Measurements from ENCODE around the gene CEP128.

CEP128 gene

DNA sequence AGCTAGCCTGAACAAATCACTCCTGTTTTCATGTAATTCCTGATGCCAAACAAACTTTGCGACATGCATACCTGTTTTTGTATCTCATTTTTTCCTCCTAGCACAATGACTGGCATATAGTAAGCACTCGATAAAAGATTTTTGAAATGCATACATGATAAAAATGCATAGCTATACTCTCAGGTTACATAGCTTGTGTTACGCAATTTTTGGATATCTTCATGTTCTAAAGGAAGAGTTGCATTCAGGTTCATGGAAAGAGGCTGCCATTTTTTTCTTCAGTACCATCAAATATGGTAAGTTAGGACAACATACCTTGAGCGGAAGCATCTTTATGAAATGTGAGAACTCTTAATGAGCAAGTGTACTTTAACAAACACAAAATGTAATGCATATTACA lies 445.4 kb downstream of the CEP128 start:
- Histone ChIP-seq H3K27me3 (ENCODE audit: insufficient read depth, insufficient read length) (no peaks in the 10 kb centered on the region), H3K4me1 (ENCODE audit: insufficient read depth, insufficient read length) (no peaks in the 10 kb centered on the region), H3K9ac (ENCODE audit: insufficient read length, low read depth) (no peak overlapping the region), H3K9me3 (ENCODE audit: insufficient read depth, low read length) (no peaks in the 10 kb centered on the region), H3K36me3 (ENCODE audit: insufficient read depth, insufficient read length, low read length) (no peaks in the 10 kb centered on the region), H3K4me3 (ENCODE audit: insufficient read length, low read depth) (no peak overlapping the region)
- no peak for TF ChIP-seq ZNF274 (IDR thresholded peaks at IDR 0.05; ENCODE audit: low read depth, low read length)
- TF ChIP-seq YY1 (IDR thresholded peaks at IDR 0.05; ENCODE audit: insufficient read depth, insufficient read length) = no peak
- TF ChIP-seq SUZ12 (IDR thresholded peaks at IDR 0.05; ENCODE audit: extremely low read depth, insufficient read depth, insufficient read length) = no peak
- DNase-seq (ENCODE audit: low read depth, low spot score) = no peak

DNA sequence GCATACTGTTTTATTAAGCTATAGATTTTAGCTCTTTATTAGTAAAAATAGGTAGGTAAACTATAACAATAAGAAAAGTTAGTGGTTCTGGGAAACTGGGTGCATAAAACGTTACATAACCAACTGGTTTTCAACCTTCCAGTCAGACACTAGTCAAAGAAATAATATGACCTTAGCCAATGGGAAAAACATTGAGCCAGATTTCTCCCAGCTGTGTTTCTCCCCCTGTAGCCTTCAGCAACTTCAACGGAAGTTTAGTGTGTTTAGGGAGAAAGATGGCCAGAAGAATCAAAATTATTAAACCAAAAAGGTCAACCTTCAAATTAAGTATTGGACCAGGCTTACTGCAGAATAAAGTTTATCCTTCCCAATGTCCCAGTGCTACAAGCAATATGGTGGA lies 446.8 kb downstream of the CEP128 start:
- DNase-seq (ENCODE audit: low read depth, low spot score) = no peak
- no peaks in the 10 kb centered on the region for H3K9me3 ChIP-seq (ENCODE audit: insufficient read depth, low read length)
- no peaks in the 10 kb centered on the region for H3K27me3 ChIP-seq (ENCODE audit: insufficient read depth, insufficient read length)
- no peaks in the 10 kb centered on the region for H3K36me3 ChIP-seq (ENCODE audit: insufficient read depth, insufficient read length, low read length)
- no peaks in the 10 kb centered on the region for H3K4me1 ChIP-seq (ENCODE audit: insufficient read depth, insufficient read length)
- TF ChIP-seq ZNF274 (IDR thresholded peaks at IDR 0.05; ENCODE audit: low read depth, low read length) = no peak
- TF ChIP-seq YY1 (IDR thresholded peaks at IDR 0.05; ENCODE audit: insufficient read depth, insufficient read length) = no peak
- TF ChIP-seq SUZ12 (IDR thresholded peaks at IDR 0.05; ENCODE audit: extremely low read depth, insufficient read depth, insufficient read length) = no peak
- no peak overlapping the region for H3K9ac ChIP-seq (ENCODE audit: insufficient read length, low read depth)
- no peak overlapping the region for H3K4me3 ChIP-seq (ENCODE audit: insufficient read length, low read depth)

DNA sequence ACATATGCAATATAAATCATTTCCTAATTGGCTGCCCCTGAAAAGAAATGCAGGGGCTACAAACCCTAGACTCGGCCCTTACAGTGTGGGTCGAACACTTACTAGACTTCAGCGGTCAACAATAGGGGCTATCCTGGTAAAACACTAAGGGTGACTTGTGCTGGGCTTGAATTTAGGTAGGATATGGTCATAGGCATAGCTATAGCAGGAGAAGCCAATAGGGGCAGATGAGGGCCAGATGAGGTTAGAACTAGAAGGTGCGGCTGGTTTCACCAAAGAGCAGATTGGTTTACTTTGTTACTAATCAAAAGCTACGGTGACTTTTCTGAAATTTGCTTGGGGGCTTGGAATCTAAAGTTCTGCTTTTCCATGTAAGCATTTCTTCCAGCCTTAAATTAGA lies 447.9 kb downstream of the CEP128 start:
- DNase-seq (ENCODE audit: low read depth, low spot score) = no peak
- TF ChIP-seq YY1 (IDR thresholded peaks at IDR 0.05; ENCODE audit: insufficient read depth, insufficient read length) (no peak), ZNF274 (IDR thresholded peaks at IDR 0.05; ENCODE audit: low read depth, low read length) (no peak), SUZ12 (IDR thresholded peaks at IDR 0.05; ENCODE audit: extremely low read depth, insufficient read depth, insufficient read length) (no peak)
- H3K27me3 ChIP-seq (ENCODE audit: insufficient read depth, insufficient read length) = no peaks in the 10 kb centered on the region

DNA sequence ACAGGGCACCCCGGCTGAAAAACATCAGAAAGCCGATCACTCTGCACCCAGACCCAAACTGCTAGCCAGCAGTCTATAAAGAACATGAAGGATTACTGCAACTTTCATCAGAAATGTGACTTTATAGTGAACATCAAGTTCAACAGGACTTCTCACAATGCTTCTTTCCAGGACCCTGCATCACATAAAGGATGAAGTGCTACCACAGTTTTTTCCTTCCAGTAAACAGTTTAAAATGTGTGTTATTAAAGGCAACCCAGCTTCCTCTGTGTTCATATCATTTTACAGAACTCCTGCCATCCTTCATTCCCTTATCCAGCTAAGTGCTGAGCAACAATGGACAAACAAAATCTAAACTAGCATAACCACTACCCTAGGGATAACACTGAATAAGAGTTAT lies 449.9 kb downstream of the CEP128 start:
- H3K27me3 ChIP-seq (ENCODE audit: insufficient read depth, insufficient read length) = no peaks in the 10 kb centered on the region
- H3K9me3 ChIP-seq (ENCODE audit: insufficient read depth, low read length) = no peaks in the 10 kb centered on the region
- no peaks in the 10 kb centered on the region for H3K4me1 ChIP-seq (ENCODE audit: insufficient read depth, insufficient read length)
- no peak overlapping the region for H3K4me3 ChIP-seq (ENCODE audit: insufficient read length, low read depth)
- TF ChIP-seq YY1 (IDR thresholded peaks at IDR 0.05; ENCODE audit: insufficient read depth, insufficient read length) = no peak
- no peak for TF ChIP-seq SUZ12 (IDR thresholded peaks at IDR 0.05; ENCODE audit: extremely low read depth, insufficient read depth, insufficient read length)
- no peak for TF ChIP-seq ZNF274 (IDR thresholded peaks at IDR 0.05; ENCODE audit: low read depth, low read length)
- DNase-seq (ENCODE audit: low read depth, low spot score) = no peak
- H3K36me3 ChIP-seq (ENCODE audit: insufficient read depth, insufficient read length, low read length) = no peaks in the 10 kb centered on the region
- no peak overlapping the region for H3K9ac ChIP-seq (ENCODE audit: insufficient read length, low read depth)

More for the DNA sequence above, 447.9 kb downstream of the CEP128 start:
- no peaks in the 10 kb centered on the region for H3K4me1 ChIP-seq (ENCODE audit: insufficient read depth, insufficient read length)
- H3K4me3 ChIP-seq (ENCODE audit: insufficient read length, low read depth) = no peak overlapping the region
- H3K9ac ChIP-seq (ENCODE audit: insufficient read length, low read depth) = no peak overlapping the region
- H3K9me3 ChIP-seq (ENCODE audit: insufficient read depth, low read length) = no peaks in the 10 kb centered on the region
- H3K36me3 ChIP-seq (ENCODE audit: insufficient read depth, insufficient read length, low read length) = no peaks in the 10 kb centered on the region

DNA sequence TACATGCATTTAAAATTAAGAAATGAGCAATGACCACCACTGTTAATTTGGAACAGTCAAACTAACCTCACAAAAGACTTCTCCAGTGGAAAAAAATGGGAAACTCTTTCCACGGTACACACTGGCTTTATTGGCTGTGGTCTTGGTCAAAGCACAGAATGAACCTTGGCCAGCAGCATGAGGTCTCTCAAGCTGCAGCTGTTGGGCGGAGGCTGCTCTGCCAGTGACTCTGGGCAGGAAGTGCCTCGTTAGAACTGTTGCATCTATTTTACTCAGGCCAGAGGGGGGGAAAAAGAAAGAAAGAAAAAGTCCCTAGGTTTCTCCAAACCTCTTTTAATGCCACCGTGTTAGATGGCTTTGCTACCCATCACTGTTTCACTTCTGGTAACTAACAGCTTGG lies 450.4 kb downstream of the CEP128 start:
- Histone ChIP-seq H3K4me1 (ENCODE audit: insufficient read depth, insufficient read length) (no peaks in the 10 kb centered on the region), H3K9me3 (ENCODE audit: insufficient read depth, low read length) (no peaks in the 10 kb centered on the region), H3K27me3 (ENCODE audit: insufficient read depth, insufficient read length) (no peaks in the 10 kb centered on the region), H3K4me3 (ENCODE audit: insufficient read length, low read depth) (no peak overlapping the region), H3K36me3 (ENCODE audit: insufficient read depth, insufficient read length, low read length) (no peaks in the 10 kb centered on the region), H3K9ac (ENCODE audit: insufficient read length, low read depth) (no peak overlapping the region)
- no peak for TF ChIP-seq YY1 (IDR thresholded peaks at IDR 0.05; ENCODE audit: insufficient read depth, insufficient read length)
- TF ChIP-seq ZNF274 (IDR thresholded peaks at IDR 0.05; ENCODE audit: low read depth, low read length) = no peak
- TF ChIP-seq SUZ12 (IDR thresholded peaks at IDR 0.05; ENCODE audit: extremely low read depth, insufficient read depth, insufficient read length) = no peak
- peak; percentile 5 for DNase-seq (ENCODE audit: low read depth, low spot score)

DNA sequence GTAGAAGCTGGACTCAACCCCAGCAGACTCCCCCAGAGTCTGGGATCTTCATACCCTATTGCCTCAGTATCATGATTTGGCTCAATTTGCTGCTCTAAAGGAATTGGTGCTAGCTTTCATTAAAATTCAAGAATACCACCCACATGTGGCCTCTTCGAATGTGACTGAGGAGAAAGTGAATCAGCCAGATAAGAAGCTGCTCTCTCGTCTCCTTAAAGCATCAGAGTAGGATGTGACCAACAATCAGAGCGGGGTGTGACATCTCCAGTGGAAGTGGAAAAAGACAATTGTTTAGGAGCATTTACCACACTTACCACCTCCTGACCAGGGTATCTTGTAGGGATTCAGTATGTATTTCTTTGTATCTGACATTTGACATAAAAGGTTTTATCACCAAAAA lies 452.0 kb downstream of the CEP128 start:
- Histone ChIP-seq H3K9ac (ENCODE audit: insufficient read length, low read depth) (no peak overlapping the region), H3K36me3 (ENCODE audit: insufficient read depth, insufficient read length, low read length) (no peaks in the 10 kb centered on the region), H3K27me3 (ENCODE audit: insufficient read depth, insufficient read length) (no peaks in the 10 kb centered on the region), H3K9me3 (ENCODE audit: insufficient read depth, low read length) (no peaks in the 10 kb centered on the region), H3K4me3 (ENCODE audit: insufficient read length, low read depth) (no peak overlapping the region), H3K4me1 (ENCODE audit: insufficient read depth, insufficient read length) (no peaks in the 10 kb centered on the region)
- DNase-seq (ENCODE audit: low read depth, low spot score) = no peak
- TF ChIP-seq ZNF274 (IDR thresholded peaks at IDR 0.05; ENCODE audit: low read depth, low read length) = no peak
- no peak for TF ChIP-seq YY1 (IDR thresholded peaks at IDR 0.05; ENCODE audit: insufficient read depth, insufficient read length)
- TF ChIP-seq SUZ12 (IDR thresholded peaks at IDR 0.05; ENCODE audit: extremely low read depth, insufficient read depth, insufficient read length) = no peak

DNA sequence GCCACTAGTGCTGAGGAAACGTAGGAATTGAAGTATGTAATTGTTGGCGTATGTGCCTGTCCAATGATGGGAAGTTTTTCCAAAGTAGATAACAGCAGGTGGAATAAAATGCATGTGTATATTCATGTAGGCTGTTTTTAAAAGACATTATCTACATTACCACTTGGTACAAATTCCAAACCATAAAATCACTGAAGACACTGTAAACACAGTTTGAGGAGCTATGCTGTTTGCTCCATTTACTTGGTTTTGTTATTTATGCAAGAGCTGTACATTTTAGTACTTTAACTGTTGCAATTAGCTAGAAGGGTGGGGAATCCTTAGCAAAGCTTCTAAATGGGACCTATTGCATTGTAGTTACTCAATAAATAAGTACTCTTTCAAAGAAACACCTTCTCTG lies 455.8 kb downstream of the CEP128 start:
- H3K9ac ChIP-seq (ENCODE audit: insufficient read length, low read depth) = no peak overlapping the region
- TF ChIP-seq SUZ12 (IDR thresholded peaks at IDR 0.05; ENCODE audit: extremely low read depth, insufficient read depth, insufficient read length) (no peak), YY1 (IDR thresholded peaks at IDR 0.05; ENCODE audit: insufficient read depth, insufficient read length) (no peak), ZNF274 (IDR thresholded peaks at IDR 0.05; ENCODE audit: low read depth, low read length) (no peak)
- no peak for DNase-seq (ENCODE audit: low read depth, low spot score)
- H3K4me3 ChIP-seq (ENCODE audit: insufficient read length, low read depth) = no peak overlapping the region
- no peaks in the 10 kb centered on the region for H3K4me1 ChIP-seq (ENCODE audit: insufficient read depth, insufficient read length)
- no peaks in the 10 kb centered on the region for H3K36me3 ChIP-seq (ENCODE audit: insufficient read depth, insufficient read length, low read length)
- no peaks in the 10 kb centered on the region for H3K27me3 ChIP-seq (ENCODE audit: insufficient read depth, insufficient read length)
- no peaks in the 10 kb centered on the region for H3K9me3 ChIP-seq (ENCODE audit: insufficient read depth, low read length)

DNA sequence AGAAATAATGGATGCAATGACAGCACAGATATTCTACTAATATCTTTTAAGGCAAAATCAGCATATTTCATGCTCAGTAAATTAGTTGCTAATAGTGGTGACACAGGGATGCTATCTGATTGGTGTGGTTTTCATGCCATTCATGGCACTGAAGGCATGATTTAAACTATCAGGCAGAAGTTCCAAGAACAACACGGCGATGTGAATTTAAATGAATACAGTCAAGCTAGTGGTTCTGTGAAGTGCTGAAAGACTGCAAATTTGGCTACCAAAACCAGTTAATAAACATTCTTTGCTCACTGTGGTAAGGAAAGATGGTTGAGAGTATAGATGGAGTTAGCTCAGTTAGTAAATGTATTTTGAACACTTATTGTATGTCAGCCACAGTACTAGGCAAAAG lies 458.2 kb downstream of the CEP128 start:
- no peak for DNase-seq (ENCODE audit: low read depth, low spot score)

More for the DNA sequence above, 458.2 kb downstream of the CEP128 start:
- Histone ChIP-seq H3K9me3 (ENCODE audit: insufficient read depth, low read length) (no peaks in the 10 kb centered on the region), H3K4me1 (ENCODE audit: insufficient read depth, insufficient read length) (no peaks in the 10 kb centered on the region), H3K27me3 (ENCODE audit: insufficient read depth, insufficient read length) (no peaks in the 10 kb centered on the region), H3K4me3 (ENCODE audit: insufficient read length, low read depth) (no peak overlapping the region), H3K36me3 (ENCODE audit: insufficient read depth, insufficient read length, low read length) (no peaks in the 10 kb centered on the region), H3K9ac (ENCODE audit: insufficient read length, low read depth) (no peak overlapping the region)
- TF ChIP-seq YY1 (IDR thresholded peaks at IDR 0.05; ENCODE audit: insufficient read depth, insufficient read length) = no peak
- no peak for TF ChIP-seq SUZ12 (IDR thresholded peaks at IDR 0.05; ENCODE audit: extremely low read depth, insufficient read depth, insufficient read length)
- TF ChIP-seq ZNF274 (IDR thresholded peaks at IDR 0.05; ENCODE audit: low read depth, low read length) = no peak
